ENCODE data around the gene OR13C5. TPM values are rescaled to one million over a fixed set of nuclear protein-coding genes. Genes with fewer than 3 reads are reported as not detected.

OR13C5 gene
- total RNA-seq, 1 experiment from 2014 or later: not detected

DNA sequence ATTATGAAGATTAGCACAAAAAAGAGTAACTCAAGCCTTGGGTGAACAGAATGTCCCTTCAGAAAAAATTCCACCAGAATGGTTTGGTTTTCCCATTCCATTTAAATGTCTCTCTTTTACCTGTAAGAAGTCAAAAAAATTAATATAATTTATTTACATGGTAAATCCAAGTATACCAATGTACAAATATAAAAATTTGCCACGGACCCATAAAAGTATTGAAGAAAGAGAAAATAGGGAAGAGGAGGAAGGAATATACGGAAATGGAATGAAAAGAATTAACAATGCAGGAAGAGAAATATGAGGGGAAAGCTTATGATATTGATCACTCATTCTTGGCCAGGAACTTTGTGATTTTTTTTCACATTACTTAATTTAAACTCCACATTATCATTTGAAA lies 18.9 kb upstream of the OR13C5 start, which contains the start of gene OR13C9:
Gene OR13C9 (minus strand): TSS at position 101 of the 400 bp plus-strand sequence. CDS start 0 bp downstream, at position 101.
- CTCF ChIA-PET: no interaction called here
- Mint-ChIP-seq H3K36me3 (ENCODE audit: insufficient read depth, unreplicated experiment) (no peaks in the 10 kb centered on the region), H3K4me1 (ENCODE audit: low read depth, unreplicated experiment) (no peaks in the 10 kb centered on the region), H3K4me3 (ENCODE audit: unreplicated experiment) (no peak within 1 kb of the TSS), H3K27ac (ENCODE audit: unreplicated experiment) (no peak within 1 kb of the TSS), H3K9me3 (ENCODE audit: unreplicated experiment) (no peaks in the 10 kb centered on the region), H3K27me3 (ENCODE audit: insufficient read depth, unreplicated experiment) (peaks cover 3% of the 10 kb centered on the region)
- POLR2A ChIA-PET: no interaction called here
- BruUV-seq (replicated peaks): no TSS peak
- intact Hi-C loops (cut with micrococcal nuclease; ENCODE audit: unreplicated experiment): no loop called here
- H3K4me3 ChIP-seq (ENCODE audit: low read depth, low read length): no peak within 1 kb of the TSS
- H3K9me3 ChIP-seq: no peaks in the 10 kb centered on the region
- H3K4me1 ChIP-seq: no peaks in the 10 kb centered on the region
- H3K27me3 ChIP-seq (replicated peaks; ENCODE audit: control insufficient read depth, insufficient read depth, low read length): no peaks in the 10 kb centered on the region
- no peaks in the 10 kb centered on the region for H3K36me3 ChIP-seq (ENCODE audit: control insufficient read depth, insufficient read depth, low read length)
- DNase-seq: no peak
- TF ChIP-seq, protein P1, sequence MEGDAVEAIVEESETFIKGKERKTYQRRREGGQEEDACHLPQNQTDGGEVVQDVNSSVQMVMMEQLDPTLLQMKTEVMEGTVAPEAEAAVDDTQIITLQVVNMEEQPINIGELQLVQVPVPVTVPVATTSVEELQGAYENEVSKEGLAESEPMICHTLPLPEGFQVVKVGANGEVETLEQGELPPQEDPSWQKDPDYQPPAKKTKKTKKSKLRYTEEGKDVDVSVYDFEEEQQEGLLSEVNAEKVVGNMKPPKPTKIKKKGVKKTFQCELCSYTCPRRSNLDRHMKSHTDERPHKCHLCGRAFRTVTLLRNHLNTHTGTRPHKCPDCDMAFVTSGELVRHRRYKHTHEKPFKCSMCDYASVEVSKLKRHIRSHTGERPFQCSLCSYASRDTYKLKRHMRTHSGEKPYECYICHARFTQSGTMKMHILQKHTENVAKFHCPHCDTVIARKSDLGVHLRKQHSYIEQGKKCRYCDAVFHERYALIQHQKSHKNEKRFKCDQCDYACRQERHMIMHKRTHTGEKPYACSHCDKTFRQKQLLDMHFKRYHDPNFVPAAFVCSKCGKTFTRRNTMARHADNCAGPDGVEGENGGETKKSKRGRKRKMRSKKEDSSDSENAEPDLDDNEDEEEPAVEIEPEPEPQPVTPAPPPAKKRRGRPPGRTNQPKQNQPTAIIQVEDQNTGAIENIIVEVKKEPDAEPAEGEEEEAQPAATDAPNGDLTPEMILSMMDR (IDR thresholded peaks at IDR 0.05; ENCODE audit: insufficient read depth in 1 of 2, low read depth in 1 of 2, low read length in 1 of 2, severe bottlenecking in 1 of 2, unreplicated experiment in 1 of 2): no peak

DNA sequence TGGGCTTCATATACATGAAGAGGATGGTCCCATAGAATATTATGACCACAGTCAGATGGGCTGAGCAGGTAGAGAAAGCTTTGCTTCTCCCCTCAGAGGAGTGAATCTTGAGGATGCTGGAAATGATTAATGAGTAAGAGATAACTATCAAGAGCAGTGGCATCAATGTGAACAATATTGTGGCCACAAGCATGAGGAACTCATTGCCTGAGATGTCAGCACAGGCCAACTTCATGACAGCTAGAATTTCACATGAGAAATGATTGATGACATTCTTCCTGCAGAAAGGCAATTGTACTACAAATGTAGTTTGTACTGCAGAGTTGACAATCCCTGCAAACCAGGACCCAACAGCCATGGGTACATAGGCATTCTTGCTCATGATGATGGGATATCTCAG lies 18.2 kb upstream of the OR13C5 start:
- H3K4me3 Mint-ChIP-seq (ENCODE audit: unreplicated experiment): no peak overlapping the region

DNA sequence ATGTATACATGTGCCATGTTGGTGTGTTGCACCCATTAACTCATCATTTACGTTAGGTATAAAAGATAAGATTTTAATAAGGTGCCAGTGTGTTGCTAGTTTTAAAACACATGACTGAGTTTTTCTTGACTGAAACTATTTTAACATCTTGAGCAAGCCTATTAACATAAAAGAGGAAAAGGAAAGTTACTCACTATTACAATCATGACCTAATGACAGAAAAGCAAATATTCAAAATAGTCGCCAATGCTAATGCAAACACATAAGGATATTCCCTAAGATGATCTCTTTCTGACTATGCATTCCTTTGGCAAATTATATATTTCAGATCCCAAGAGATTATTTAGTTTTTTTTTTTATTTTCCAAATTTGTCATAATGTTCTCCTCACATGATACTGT lies 12.0 kb upstream of the OR13C5 start:
- BruUV-seq (replicated peaks): no TSS peak
- no peaks in the 10 kb centered on the region for H3K36me3 ChIP-seq (ENCODE audit: control insufficient read depth, insufficient read depth, low read length)
- ChIA-PET POLR2A (no interaction called here), CTCF (no interaction called here)
- H3K4me1 ChIP-seq: no peaks in the 10 kb centered on the region
- H3K4me1 Mint-ChIP-seq (ENCODE audit: low read depth, unreplicated experiment): no peaks in the 10 kb centered on the region
- no peaks in the 10 kb centered on the region for H3K9me3 ChIP-seq
- H3K4me3 ChIP-seq (ENCODE audit: low read depth, low read length): no peak overlapping the region
- no peak for DNase-seq
- no peak overlapping the region for H3K4me3 Mint-ChIP-seq (ENCODE audit: unreplicated experiment)
- no peaks in the 10 kb centered on the region for H3K27me3 ChIP-seq (replicated peaks; ENCODE audit: control insufficient read depth, insufficient read depth, low read length)
- no peak overlapping the region for H3K27ac Mint-ChIP-seq (ENCODE audit: unreplicated experiment)
- peaks cover 7% of the 10 kb centered on the region for H3K27me3 Mint-ChIP-seq (ENCODE audit: insufficient read depth, unreplicated experiment)
- TF ChIP-seq, protein P1 (IDR thresholded peaks at IDR 0.05; ENCODE audit: insufficient read depth in 1 of 2, low read depth in 1 of 2, low read length in 1 of 2, severe bottlenecking in 1 of 2, unreplicated experiment in 1 of 2): no peak
- no peaks in the 10 kb centered on the region for H3K9me3 Mint-ChIP-seq (ENCODE audit: unreplicated experiment)
- no peaks in the 10 kb centered on the region for H3K36me3 Mint-ChIP-seq (ENCODE audit: insufficient read depth, unreplicated experiment)
- intact Hi-C loops (cut with micrococcal nuclease; ENCODE audit: unreplicated experiment): no loop called here

More for the DNA sequence above, 18.2 kb upstream of the OR13C5 start:
- intact Hi-C loops (cut with micrococcal nuclease; ENCODE audit: unreplicated experiment): no loop called here
- ChIA-PET POLR2A (no interaction called here), CTCF (no interaction called here)
- no peak for DNase-seq
- Mint-ChIP-seq H3K36me3 (ENCODE audit: insufficient read depth, unreplicated experiment) (no peaks in the 10 kb centered on the region), H3K4me1 (ENCODE audit: low read depth, unreplicated experiment) (no peaks in the 10 kb centered on the region), H3K9me3 (ENCODE audit: unreplicated experiment) (no peaks in the 10 kb centered on the region), H3K27me3 (ENCODE audit: insufficient read depth, unreplicated experiment) (peaks cover 6% of the 10 kb centered on the region), H3K27ac (ENCODE audit: unreplicated experiment) (no peak overlapping the region)
- no peaks in the 10 kb centered on the region for H3K9me3 ChIP-seq
- TF ChIP-seq, protein P1 (IDR thresholded peaks at IDR 0.05; ENCODE audit: insufficient read depth in 1 of 2, low read depth in 1 of 2, low read length in 1 of 2, severe bottlenecking in 1 of 2, unreplicated experiment in 1 of 2): no peak
- H3K4me3 ChIP-seq (ENCODE audit: low read depth, low read length): no peak overlapping the region
- BruUV-seq (replicated peaks): no TSS peak
- H3K36me3 ChIP-seq (ENCODE audit: control insufficient read depth, insufficient read depth, low read length): no peaks in the 10 kb centered on the region
- no peaks in the 10 kb centered on the region for H3K27me3 ChIP-seq (replicated peaks; ENCODE audit: control insufficient read depth, insufficient read depth, low read length)
- H3K4me1 ChIP-seq: no peaks in the 10 kb centered on the region
